ENCODE results near the gene B3GNT7. TPM values are rescaled to one million over a fixed set of nuclear protein-coding genes. Genes with fewer than 3 reads are reported as not detected.
A peak's percentile ranks its signal among the peaks of the same experiment; 100 is the strongest.

B3GNT7 gene
- total and polyA plus RNA-seq, 2 of the 8 experiments (the other 6 are each of a cell fraction or from before 2014, with no cell fraction given): 26.4 to 73.1 TPM

DNA sequence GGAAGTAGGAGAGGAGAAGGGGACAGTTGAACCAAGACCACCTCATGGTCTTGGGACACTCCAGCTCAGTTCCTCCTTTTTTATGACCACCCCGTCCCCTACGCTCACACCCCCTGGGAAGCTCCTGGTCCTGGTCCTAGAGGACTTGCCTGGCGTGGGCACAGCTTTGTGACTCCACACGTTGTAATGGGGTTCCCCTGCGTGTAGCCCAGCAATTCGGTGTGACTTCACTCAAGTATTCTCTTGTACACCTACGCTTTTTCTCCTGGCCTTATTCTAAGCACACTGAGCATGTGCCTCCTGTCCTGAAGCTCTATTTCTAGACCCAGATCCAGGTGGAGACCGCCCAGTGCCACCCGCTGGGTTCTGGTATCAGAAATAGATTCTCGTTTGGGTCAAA, 36.1 kb upstream of the B3GNT7 start:
- no peaks in the 10 kb centered on the region for H3K9me3 ChIP-seq (ENCODE audit: insufficient read depth in 2 of 2, low read depth in 1 of 2, low read length in 1 of 2)
- H3K18ac ChIP-seq (ENCODE audit: extremely low read depth, low read length): no peak overlapping the region
- peak overlapping the region; percentile 48 for H4K91ac ChIP-seq (replicated peaks; ENCODE audit: insufficient read length, low read length)
- no peak overlapping the region for H4K8ac ChIP-seq (ENCODE audit: extremely low read depth, insufficient read depth, low read length)
- H3K23ac ChIP-seq (ENCODE audit: insufficient read length): no peak overlapping the region
- H3K9ac ChIP-seq (replicated peaks in 1 of 4; ENCODE audit: extremely low read depth in 1 of 4, low read depth in 3 of 4, low read length in 3 of 4): no peak overlapping the region
- H3K36me3 ChIP-seq (ENCODE audit: control insufficient read depth in 2 of 4, insufficient read depth in 4 of 4, low read length in 3 of 4): no peaks in the 10 kb centered on the region
- H3K14ac ChIP-seq (ENCODE audit: insufficient read length): no peak overlapping the region
- no peak overlapping the region for H3K4me2 ChIP-seq (ENCODE audit: insufficient read depth in 1 of 2, low read depth in 2 of 2, low read length in 2 of 2)
- H3K79me1 ChIP-seq (ENCODE audit: low read depth, low read length): no peaks in the 10 kb centered on the region
- DNase-seq (ENCODE audit: low read depth in 1 of 2, low spot score in 2 of 2) (no peak), FAIRE-seq (no peak)
- CTCF ChIA-PET (ENCODE audit: partially characterized antibody): interaction anchor here (0.7 to 26.8 kb wide), 8 partner anchors 11 to 131 kb away, joined by 3 to 617 read pairs (median 6); partner anchors contain the start of gene B3GNT7
- no peaks in the 10 kb centered on the region for H3K23me2 ChIP-seq (ENCODE audit: low read depth, low read length)
- POLR2A ChIA-PET (ENCODE audit: partially characterized antibody): interaction anchor here (0.9 to 1.3 kb wide), 3 partner anchors 12 to 105 kb away, joined by 3 read pairs; partner anchors contain the start of gene NCL
- peak overlapping the region; percentile 82; the same call in 1 of the 2 replicates for H2BK12ac ChIP-seq (ENCODE audit: low read depth, low read length)
- 87% methylated on average over 8 of the region's 10 CpGs; no CpG with 5 or more reads in 1 of the 2 experiments for WGBS, 2 experiments (ENCODE audit: extremely low coverage in 1 of 2, insufficient coverage in 1 of 2, insufficient read length in 1 of 2, insufficient replicate concordance in 2 of 2, low coverage in 1 of 2, low lambda C conversion rate in 2 of 2, missing lambda C conversion rate in 1 of 2)
- peaks cover 4 to 17% (median 4%) of the 10 kb centered on the region in 4 experiments for H3K4me1 ChIP-seq (replicated peaks in 1 of 4; ENCODE audit: control insufficient read depth in 3 of 4, insufficient read depth in 4 of 4, low read length in 3 of 4)
- no peak overlapping the region; the same call in 1 of the 2 replicates for H2BK15ac ChIP-seq (ENCODE audit: low read length)
- H3K56ac ChIP-seq (replicated peaks; ENCODE audit: insufficient read length, low read depth, low read length): no peak overlapping the region
- H2BK20ac ChIP-seq (ENCODE audit: low read length): 0 out of 2 replicates have a peak overlapping the region, but pooled peaks have one; percentile 55
- H3K27ac ChIP-seq (ENCODE audit: low read depth, low read length): no peak overlapping the region
- no peak overlapping the region for H4K5ac ChIP-seq (ENCODE audit: insufficient read length, low read depth, low read length)
- no peaks in the 10 kb centered on the region for H3K27me3 ChIP-seq (replicated peaks in 1 of 4; ENCODE audit: control insufficient read depth in 3 of 4, extremely low read depth in 1 of 4, insufficient read depth in 3 of 4, low read length in 3 of 4)
- no peaks in the 10 kb centered on the region for H3K79me2 ChIP-seq (ENCODE audit: control insufficient read depth in 1 of 2, insufficient read depth in 2 of 2, low read length in 2 of 2)
- TF ChIP-seq POLR2A (IDR thresholded peaks at IDR 0.05; ENCODE audit: control extremely low read depth in 1 of 2, low read depth in 2 of 2, low read length in 2 of 2) (no peak), SIRT6 (IDR thresholded peaks at IDR 0.05; ENCODE audit: low read length) (no peak), HDAC2 (IDR thresholded peaks at IDR 0.05; ENCODE audit: borderline replicate concordance in 1 of 2, low read depth in 2 of 2, low read length in 2 of 2) (no peak), SUZ12 (IDR thresholded peaks at IDR 0.05; ENCODE audit: low read length) (no peak), ASH2L (IDR thresholded peaks at IDR 0.05; ENCODE audit: low read length) (no peak), RFX5 (IDR thresholded peaks at IDR 0.05; ENCODE audit: borderline replicate concordance, low read depth, low read length) (no peak), RBBP5 (IDR thresholded peaks at IDR 0.05; ENCODE audit: borderline replicate concordance, low read depth, low read length) (no peak), CBX5 (IDR thresholded peaks at IDR 0.05; ENCODE audit: low read depth, low read length) (no peak), TAF1 (IDR thresholded peaks at IDR 0.05; ENCODE audit: low read depth, low read length) (no peak), TEAD4 (IDR thresholded peaks at IDR 0.05; ENCODE audit: low read depth, low read length) (no peak)
- TF ChIP-seq, protein P1, sequence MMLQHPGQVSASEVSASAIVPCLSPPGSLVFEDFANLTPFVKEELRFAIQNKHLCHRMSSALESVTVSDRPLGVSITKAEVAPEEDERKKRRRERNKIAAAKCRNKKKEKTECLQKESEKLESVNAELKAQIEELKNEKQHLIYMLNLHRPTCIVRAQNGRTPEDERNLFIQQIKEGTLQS (IDR thresholded peaks at IDR 0.05; ENCODE audit: insufficient read depth, low read depth, low read length): no peak
- no peak overlapping the region; the same call in 1 of the 2 replicates for H2BK5ac ChIP-seq (ENCODE audit: low read depth, low read length)
- H2AK5ac ChIP-seq (ENCODE audit: low read depth, low read length): 0 out of 2 replicates have a peak overlapping the region, but pooled peaks have one; percentile 40
- peak overlapping the region; percentile 63 for H2BK120ac ChIP-seq (replicated peaks; ENCODE audit: low read depth, low read length)
- H3K4ac ChIP-seq (replicated peaks; ENCODE audit: insufficient read length, low read depth, low read length): peak overlapping the region; percentile 70
- no peaks in the 10 kb centered on the region for H4K20me1 ChIP-seq (replicated peaks in 1 of 2; ENCODE audit: control insufficient read depth in 1 of 2, insufficient read depth in 2 of 2, low read length in 2 of 2)
- H2AFZ ChIP-seq (ENCODE audit: low read length): no peak overlapping the region
- no peak overlapping the region for H3K4me3 ChIP-seq (ENCODE audit: extremely low read depth in 1 of 4, insufficient read depth in 2 of 4, low read depth in 3 of 4, low read length in 4 of 4)
